Mammary epithelial cell (primary cell): ENCODE data around the gene KCNJ5.

Experiments
- CTCF ChIP-seq, 2 donors: IDR thresholded peaks in 1 of 2; conservative IDR thresholded peaks in 1 of 2; 2 replicates each; pipeline ENCODE4 v1.5.1; 2011 to 2012; ENCODE audit warnings: inconsistent platforms in 2 of 2, low read length in 2 of 2, mild to moderate bottlenecking in 2 of 2, control low read depth in 1 of 2, low read depth in 1 of 2; ENCODE audit not compliant: insufficient read depth in 1 of 2; ENCODE audit errors: extremely low read depth in 1 of 2
- EZH2 ChIP-seq: IDR thresholded peaks from 2 replicates; pipeline ENCODE4 v1.6.1; 2012; ENCODE audit warnings: low read length, inconsistent platforms, borderline replicate concordance

- TF ChIP-seq CTCF (conservative IDR thresholded peaks at IDR 0.05 in 1 of 2, IDR thresholded peaks at IDR 0.05 in 1 of 2; ENCODE audit: extremely low read depth in 1 of 2, insufficient read depth in 1 of 2, low read depth in 1 of 2, low read length in 2 of 2): no peak
- no peak for TF ChIP-seq EZH2
These were observed 800 bp downstream of the KCNJ5 start for GRCh38 chr11:128891913-128892398.
